NCI-H2227 treated with DMSO at 0.1 percent for 48 hours (cell line): Measurements from ENCODE around the gene PTCH1.

ENCODE experiments used
- DNase-seq: peaks from one replicate; lab custom pipeline; 2025; lab: John Stamatoyannopoulos, UW

PTCH1 gene

DNA sequence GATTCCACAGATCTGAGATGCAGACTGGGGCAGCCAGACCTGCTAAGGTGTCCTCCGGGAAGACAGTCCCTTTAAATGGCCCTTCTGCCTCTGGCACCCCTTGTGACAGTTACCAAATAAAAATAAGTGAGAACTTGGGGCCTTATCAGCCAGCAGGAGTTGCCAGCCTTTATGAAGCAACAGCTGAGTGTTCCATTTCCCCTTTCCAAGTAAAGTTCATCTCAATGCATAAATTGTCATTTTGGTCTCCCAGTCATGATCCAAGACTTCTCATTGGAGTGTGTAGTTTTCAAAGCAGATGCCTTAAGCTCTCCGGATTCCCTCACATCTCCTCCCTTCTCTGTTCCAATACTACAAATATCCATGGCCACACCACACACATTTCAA is 4.1 kb downstream of the PTCH1 start:
- no peak for DNase-seq

DNA sequence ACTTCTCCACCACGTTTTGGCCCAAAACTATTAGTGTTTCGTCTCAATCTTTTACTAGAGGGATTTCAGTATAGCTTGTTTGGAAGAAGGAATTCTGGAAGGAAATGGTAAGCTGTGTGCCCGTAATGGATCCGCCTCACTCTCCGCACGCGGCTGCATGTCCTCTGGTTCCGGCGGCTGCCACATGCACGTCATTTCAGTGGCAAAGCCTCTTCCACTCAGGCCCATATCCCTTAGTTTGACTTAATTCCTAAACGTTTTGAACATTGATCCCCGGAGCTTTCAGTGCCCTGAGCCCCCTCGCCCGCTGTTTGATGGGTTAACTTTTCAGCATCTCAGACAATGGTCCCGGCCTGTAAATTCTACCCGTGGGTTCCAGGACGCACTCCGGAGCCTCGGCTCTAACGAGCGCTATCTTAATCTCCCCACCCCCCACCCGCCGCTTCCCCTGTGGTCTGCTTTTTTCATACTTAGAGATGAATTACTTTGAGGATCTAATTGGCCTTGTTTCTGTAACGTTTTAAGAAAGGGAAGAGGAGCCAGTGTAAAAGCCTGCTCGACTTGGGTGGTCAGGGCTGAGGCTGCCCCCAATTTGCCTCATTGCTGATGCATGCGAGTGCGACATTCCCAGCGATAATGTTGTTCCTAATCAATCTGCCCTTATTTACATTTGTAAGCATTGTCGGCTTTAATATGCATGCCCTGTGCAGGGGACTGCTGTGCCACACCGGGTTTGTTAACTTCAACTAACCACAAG is 4.6 kb downstream of the PTCH1 start:
- DNase-seq, result no peak

DNA sequence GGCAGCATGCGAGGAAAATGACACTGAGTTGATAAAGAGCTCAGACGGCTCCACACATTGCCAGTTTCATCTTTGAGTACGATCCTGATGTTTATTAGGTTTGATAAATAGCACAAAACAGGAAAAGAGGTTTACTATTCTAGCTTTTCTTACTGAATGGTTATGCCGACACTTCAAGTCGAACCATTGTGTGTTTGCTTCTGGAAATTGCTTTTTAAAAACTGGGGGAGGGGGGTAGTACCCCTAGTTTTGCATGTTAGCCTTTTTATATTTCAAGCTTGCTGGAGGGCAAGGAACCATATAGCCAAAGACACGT is 5.2 kb downstream of the PTCH1 start:
- DNase-seq, result no peak

DNA sequence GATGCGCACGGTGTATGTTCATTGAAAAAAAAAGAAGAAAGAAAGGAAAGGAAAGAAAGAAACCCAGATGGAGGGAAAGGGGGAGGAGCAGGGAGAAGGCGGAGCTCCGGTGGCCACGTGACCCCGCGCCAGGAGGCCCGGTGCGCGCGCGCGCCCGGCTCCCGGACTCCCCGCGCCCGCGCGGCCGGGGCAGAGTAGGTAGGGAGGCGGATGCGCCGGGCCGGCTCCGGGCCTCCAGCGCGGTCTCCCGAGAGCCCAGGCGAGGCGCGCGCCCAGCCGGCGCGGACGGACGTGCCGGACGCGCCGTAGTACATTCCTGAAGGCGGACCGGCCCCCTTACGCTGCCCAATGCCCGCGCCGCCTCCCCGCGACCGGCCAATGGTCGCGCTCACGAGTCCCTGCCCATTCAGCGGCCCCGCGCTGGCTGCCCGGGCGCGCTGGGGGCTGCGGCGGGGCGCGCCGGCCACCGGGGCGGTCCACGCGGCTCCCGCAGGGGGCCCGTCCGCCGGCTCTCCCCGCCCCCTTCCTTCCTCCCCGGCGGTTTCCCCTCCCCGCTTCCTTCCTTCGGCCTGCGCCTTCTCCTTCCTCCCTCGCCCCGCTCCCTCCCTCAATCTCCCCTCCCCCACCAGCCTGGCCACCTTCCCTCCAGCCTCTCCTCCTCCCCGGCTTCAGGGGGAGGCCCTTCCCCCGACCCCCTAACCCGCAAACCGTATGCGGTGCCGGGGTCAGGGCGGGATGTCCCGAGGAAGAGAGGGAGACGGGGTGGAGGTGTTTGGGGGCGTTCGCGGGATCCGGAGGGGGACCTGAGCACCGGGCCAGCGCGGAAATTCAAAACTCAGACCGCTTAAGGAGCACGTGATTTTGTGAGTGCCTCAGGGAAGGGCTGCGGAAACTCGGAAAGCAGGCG is 5.8 kb downstream of the PTCH1 start:
- DNase-seq, result peak; percentile 95

GRCh38 chr9:95509851-95510708 is 6.7 kb downstream of the PTCH1 start:
- no peak for DNase-seq

- peak; percentile 85 for DNase-seq
Measured at GRCh38 chr9:95508968-95509850, 7.6 kb downstream of the PTCH1 start.

- no peak for DNase-seq
Measured at GRCh38 chr9:95508242-95508967, 8.4 kb downstream of the PTCH1 start.

GRCh38 chr9:95507464-95508241 is 9.1 kb downstream of the PTCH1 start:
- peak; percentile 49 for DNase-seq

GRCh38 chr9:95506678-95507463 is 9.9 kb downstream of the PTCH1 start:
- no peak for DNase-seq

DNA sequence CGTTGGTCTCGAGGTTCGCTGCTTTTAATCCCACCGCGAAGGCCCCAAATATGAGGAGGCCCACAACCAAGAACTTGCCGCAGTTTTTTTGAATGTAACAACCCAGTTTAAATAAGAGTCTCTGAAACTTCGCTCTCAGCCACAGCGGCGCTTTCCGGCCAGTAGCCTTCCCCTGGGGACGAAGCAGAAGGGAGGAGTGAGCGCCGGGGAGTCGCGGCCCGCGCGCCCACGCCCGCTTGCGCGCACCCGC is 10.4 kb downstream of the PTCH1 start:
- DNase-seq, result no peak

DNA sequence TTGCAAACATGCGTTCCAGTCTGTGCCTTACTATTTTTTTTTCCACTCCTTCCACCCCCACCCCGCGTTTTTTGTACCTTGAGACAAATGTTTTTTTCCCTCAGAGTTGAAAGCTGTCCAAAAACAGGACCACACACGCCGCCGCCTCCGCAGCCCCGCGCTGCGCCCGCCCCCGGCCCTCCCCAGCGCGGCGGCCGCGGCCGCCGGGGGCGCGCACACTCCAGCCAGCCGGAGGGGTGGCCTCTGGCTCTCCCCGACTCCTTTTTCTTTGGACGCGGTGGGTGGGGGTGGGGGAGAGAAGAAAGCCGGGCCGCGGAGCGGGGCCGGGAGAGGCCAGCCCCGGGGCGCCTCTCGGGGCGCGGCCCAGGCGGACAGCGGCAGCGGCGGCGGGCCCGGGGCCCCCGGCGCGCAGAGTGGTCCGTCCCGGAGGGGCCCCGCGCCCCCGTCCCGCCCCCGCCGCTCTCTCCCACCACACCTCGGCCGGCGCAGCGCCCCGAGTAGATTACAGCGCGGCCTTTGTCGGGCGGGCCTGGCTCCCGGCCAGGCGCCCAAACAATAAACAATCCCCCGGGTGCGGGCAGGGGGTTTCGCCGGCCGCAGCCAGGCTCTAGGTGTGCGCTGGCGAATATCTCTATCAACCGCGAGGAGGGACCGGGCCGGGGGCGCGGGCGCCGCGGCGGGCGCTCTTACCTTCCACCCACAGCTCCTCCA is 10.9 kb downstream of the PTCH1 start:
- DNase-seq, result peak; percentile 27

GRCh38 chr9:95505072-95505716 is 11.6 kb downstream of the PTCH1 start:
- no peak for DNase-seq

- DNase-seq, result no peak
Measured at GRCh38 chr9:95504053-95504963, 12.5 kb downstream of the PTCH1 start.

- DNase-seq, result no peak
Measured at GRCh38 chr9:95503369-95503768, 13.4 kb downstream of the PTCH1 start.

DNA sequence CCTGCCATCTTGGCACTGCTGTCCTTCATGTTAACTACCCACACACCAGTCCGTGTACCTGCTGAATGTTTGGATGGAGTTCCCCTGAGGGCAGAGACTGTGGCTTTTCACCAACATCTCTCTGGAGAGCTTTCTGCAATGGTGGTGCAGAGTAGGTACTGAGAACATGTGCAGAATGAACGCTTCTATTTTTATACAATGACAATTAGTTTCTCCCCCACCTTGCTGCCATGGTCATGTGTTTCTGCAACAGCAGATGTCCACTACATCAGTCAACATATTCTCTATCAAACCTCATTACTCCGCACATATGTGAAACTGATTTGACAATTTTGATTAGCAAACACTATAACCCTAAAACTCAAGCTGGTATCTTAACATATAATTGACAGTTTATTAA is 14.5 kb downstream of the PTCH1 start:
- DNase-seq, result no peak

- DNase-seq, result no peak
Measured at GRCh38 chr9:95499847-95500246, 16.9 kb downstream of the PTCH1 start.

DNA sequence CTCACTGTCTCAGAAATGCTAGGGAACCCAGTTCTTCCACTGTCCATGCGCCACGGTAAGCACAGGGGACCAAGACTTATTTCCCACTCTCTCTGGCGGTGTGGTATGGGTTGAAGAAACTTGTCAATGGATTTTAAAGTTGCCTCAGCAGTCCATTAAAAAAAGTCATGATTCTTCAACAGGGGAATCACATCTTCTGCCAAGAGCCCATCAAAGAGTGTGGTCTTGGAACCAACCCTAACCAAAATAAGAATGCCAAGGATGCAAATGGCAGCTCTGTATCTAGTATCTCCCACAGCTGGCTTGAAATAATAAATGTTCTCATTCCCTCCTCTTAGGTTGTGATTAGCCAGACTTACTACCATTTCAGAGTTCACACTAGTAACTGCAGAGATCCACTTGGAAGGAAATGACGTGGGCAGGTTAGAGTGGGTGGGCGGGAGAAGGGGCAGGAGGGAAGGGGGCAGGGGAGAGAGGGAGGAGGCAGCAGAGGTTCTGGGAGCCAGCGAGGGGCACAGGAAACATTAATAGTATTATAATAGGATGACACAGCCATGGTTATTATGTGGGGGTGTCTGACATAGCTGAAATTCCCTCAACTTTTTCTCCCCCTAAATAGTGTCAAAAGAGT is 17.6 kb downstream of the PTCH1 start:
- DNase-seq, result no peak
